Fibroblast of mammary gland (primary cell): ENCODE results near the gene CDH13.

Experiments used
- DNase-seq: peaks from one replicate; pipeline ENCODE4 v3.0.0-alpha.2; 2010; ENCODE audit warnings: low read depth
- H3K4me3 ChIP-seq: 2 replicates; pipeline ENCODE4 v1.5.1; 2011; ENCODE audit warnings: low read depth, mild to moderate bottlenecking, low read length, moderate library complexity; ENCODE audit not compliant: control insufficient read depth
- CTCF ChIP-seq: conservative IDR thresholded peaks from 2 replicates; pipeline ENCODE4 v1.5.1; 2011; ENCODE audit warnings: low read depth, low read length, inconsistent platforms; ENCODE audit not compliant: control insufficient read depth, insufficient read depth

Gene CDH13

GRCh38 chr16:83187405-83187804, 560.6 kb downstream of the CDH13 start:
- peak; percentile 52 for DNase-seq
- no peak for TF ChIP-seq CTCF
- H3K4me3 ChIP-seq = no peak overlapping the region

- no peak for TF ChIP-seq CTCF
- no peak for DNase-seq
- H3K4me3 ChIP-seq = no peak overlapping the region
Observed at GRCh38 chr16:83196796-83197195, 570.0 kb downstream of the CDH13 start.

- TF ChIP-seq CTCF = no peak
- DNase-seq = no peak
- H3K4me3 ChIP-seq = no peak overlapping the region
Observed at GRCh38 chr16:83197450-83197849, 570.7 kb downstream of the CDH13 start.

GRCh38 chr16:83198977-83199376, 572.2 kb downstream of the CDH13 start:
- H3K4me3 ChIP-seq = no peak overlapping the region
- TF ChIP-seq CTCF = no peak
- DNase-seq = no peak

GRCh38 chr16:83200005-83200779, 573.4 kb downstream of the CDH13 start:
- TF ChIP-seq CTCF = no peak
- no peak overlapping the region for H3K4me3 ChIP-seq
- peak; percentile 46 for DNase-seq

- no peak for TF ChIP-seq CTCF
- no peak for DNase-seq
- no peak overlapping the region for H3K4me3 ChIP-seq
Observed at GRCh38 chr16:83201748-83202147, 575.0 kb downstream of the CDH13 start.
